T-helper 22 cell (primary cell): Measurements from ENCODE around the gene PIK3CD.
A peak's percentile ranks its signal among the peaks of the same experiment; 100 is the strongest.
"Not testable (repeated sequence)": the region's sequence is repeated elsewhere in the genome, so short reads cannot be mapped to it uniquely, and the experiment has no call there.

Experiments
- DNase-seq: peaks from one replicate; pipeline ENCODE4 v3.0.0-alpha.2; 2020; ENCODE audit warnings: low read depth

PIK3CD gene

DNA sequence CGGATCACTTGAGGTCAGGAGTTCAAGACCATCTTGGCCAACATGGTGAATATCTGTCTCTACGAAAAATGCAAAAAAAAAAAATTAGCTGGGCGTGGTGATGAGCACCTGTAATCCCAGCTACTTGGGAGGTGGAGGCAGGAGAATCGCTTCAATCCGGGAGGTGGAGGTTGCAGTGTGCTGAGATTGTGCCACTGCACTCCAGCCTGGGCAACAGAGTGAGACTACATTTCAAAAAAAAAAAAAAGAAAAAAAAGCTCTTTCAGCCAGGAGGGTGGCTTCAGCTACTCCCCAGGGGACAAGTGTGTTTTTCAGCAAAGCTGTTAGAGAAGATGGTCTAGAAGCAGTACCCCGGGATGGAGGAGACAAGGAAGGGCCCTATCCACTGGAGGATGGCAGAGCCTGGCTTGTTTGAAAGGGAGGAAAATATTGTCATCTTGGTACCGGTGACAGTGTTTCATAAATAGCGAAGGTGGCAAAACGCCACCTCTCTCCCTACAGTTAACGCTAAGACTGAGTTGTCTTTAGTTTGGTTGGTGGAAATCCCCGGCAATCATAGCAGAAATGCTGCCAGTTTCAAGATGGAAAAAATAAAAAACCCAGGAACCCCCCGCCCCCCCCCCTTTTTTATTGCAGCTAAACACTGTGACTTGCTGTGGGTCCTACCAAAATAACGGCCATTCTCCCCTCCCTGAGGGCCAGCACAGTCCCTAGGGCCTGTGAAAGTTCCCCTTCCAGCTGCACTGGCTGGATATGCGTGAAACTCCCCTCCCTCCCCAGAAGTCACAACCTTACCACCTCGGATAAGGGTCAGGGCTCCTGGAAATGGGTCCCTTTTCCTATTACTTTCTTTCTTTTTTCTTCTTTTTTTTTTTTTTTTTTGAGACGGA lies 3.5 kb downstream of the PIK3CD start:
- peak; percentile 34 for DNase-seq

- no peak for DNase-seq
Observed at GRCh38 chr1:9655836-9656235, 4.3 kb downstream of the PIK3CD start.

DNA sequence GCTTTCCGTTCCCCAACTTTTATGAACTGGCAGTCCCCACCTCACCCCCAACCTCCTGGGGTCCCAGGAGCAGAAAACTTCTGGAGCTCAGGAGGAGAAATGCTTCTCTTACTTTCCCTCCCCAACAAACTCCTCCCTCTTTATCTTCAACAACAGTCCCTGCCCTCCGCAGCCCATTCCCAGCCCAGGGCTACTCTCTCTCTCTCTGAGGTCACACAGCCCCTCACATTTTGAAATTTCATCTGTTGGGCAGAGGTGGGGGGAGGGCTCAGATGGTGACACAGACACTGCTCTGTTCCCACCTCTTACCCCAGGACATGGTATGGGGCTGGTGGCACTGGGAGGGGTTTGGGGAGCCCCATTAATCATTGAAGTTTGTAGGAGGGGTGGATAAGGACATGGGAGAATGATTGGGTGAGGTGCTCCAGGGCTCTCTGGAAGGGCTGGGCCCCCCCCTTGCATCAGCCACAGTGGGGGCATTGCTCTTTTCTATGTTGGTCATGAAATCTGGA lies 6.0 kb downstream of the PIK3CD start:
- DNase-seq, result no peak

DNA sequence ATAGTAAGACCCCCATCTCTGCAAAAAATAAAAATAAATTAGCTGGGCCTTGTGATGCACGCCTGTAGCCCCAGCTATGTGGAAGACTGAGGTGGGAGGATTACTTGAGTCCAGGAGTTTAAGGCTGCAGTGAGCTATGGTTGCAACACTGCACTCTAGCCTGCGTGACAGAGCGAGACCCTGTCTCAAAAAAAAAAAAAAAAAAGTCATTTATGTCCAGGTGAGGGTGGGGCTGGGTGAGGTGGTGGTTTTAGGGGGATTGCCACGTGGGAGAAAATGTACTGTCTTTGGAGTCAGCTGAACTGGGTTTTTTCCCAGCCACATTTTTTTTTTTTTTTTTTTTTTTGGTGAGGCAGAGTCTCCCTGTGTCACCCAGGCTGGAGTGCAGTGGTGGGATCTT lies 6.7 kb downstream of the PIK3CD start:
- DNase-seq, result peak; percentile 38

GRCh38 chr1:9659328-9659727 lies 7.8 kb downstream of the PIK3CD start:
- no peak for DNase-seq

GRCh38 chr1:9663257-9663656 lies 11.7 kb downstream of the PIK3CD start:
- DNase-seq, result no peak

- DNase-seq, result no peak
Observed at GRCh38 chr1:9665193-9665592, 13.7 kb downstream of the PIK3CD start.

- DNase-seq, result no peak
Observed at GRCh38 chr1:9668080-9668479, 16.5 kb downstream of the PIK3CD start.

- DNase-seq, result no peak
Observed at GRCh38 chr1:9670085-9670484, 18.6 kb downstream of the PIK3CD start.

GRCh38 chr1:9671377-9672140 lies 20.0 kb downstream of the PIK3CD start:
- no peak for DNase-seq

- no peak for DNase-seq
Observed at GRCh38 chr1:9672444-9672843, 20.9 kb downstream of the PIK3CD start.

DNA sequence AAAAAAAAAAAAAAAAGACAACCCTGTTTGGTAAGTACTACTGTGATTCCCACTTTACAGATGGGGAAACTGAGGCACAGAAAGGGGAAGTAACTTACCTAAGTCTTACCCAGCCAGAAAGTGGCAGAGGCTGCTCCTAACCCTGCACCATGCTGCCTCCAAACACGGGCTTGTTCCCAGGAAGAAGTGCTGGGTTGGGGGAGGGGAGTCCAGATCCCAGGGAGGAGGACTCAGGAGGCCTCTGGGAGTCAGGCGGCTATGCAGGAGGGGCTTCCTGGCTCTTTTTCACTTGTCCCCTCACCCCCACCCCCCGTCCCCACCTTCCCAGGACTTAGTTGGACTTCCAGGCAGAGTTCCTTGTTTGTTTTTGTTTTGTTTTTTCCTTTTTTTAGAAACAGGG lies 23.9 kb downstream of the PIK3CD start:
- no peak for DNase-seq

GRCh38 chr1:9676128-9676527 lies 24.6 kb downstream of the PIK3CD start:
- DNase-seq, result not testable (repeated sequence)

DNA sequence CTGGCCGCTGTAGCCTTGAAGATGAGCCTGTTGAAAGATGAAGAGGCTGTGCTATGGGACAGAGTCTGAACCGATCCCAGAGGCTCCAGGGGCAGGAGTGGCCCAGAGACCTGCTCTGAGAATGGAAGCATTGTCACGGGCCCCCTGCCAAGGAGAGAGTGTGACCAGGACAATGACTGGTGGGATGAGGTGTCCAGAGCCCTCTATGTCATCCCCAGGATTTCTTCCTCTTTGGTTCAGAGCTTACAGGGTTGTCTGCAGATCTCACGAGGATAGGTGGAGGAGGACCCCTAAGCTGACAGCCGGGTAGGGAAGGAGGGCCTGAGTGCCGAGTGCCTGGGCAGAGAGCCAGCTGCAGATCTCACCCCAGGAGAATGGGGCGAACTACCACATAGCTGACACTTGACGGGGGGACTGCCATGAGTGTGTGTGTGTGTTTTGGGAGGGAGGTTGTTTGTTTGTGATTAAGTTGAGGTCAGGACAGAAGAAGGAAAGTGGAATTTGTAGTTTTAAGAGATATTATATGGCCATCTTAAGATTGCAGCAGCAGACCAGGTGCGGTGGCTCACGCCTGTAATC lies 25.4 kb downstream of the PIK3CD start:
- DNase-seq, result no peak

- no peak for DNase-seq
Observed at GRCh38 chr1:9680091-9680490, 28.6 kb downstream of the PIK3CD start.

DNA sequence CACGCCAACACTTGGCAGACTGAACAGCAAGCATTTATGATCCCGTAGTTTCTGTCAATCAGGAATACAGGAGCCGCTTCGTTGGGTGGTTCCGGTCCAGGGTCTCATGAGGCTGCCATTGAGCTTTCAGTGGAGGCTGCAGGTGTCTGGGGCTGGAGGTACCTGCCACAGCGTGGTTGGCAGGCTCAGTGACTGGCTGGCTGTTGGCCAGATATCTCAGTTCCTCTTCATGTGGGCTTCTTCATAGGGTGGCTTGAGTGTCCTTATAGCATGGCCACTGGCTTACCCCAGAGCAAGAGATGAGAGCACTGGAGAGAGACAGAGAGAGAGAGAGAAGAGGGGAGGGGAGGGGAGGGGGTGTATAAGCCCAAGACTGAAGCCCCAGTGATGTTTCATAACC lies 29.3 kb downstream of the PIK3CD start:
- no peak for DNase-seq

DNA sequence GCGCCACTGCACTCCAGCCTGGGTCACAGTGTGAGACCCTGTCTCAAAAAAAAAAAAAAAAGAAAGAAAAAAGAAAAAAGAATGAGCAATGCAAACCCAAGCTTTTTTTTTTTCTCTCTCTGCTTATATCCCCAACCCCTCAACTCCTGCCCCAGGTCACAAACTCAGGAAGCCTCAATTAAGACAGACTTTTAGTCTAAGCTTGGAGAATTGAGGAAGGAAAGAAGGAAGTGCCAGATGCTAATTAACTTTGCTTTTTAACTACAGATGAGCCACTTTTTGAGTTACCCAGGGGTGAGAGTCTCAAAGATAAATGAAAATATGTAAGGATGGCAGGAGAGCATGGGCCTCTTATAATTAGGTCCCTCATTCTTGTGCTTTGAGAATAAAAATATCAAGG lies 33.3 kb downstream of the PIK3CD start:
- no peak for DNase-seq

DNA sequence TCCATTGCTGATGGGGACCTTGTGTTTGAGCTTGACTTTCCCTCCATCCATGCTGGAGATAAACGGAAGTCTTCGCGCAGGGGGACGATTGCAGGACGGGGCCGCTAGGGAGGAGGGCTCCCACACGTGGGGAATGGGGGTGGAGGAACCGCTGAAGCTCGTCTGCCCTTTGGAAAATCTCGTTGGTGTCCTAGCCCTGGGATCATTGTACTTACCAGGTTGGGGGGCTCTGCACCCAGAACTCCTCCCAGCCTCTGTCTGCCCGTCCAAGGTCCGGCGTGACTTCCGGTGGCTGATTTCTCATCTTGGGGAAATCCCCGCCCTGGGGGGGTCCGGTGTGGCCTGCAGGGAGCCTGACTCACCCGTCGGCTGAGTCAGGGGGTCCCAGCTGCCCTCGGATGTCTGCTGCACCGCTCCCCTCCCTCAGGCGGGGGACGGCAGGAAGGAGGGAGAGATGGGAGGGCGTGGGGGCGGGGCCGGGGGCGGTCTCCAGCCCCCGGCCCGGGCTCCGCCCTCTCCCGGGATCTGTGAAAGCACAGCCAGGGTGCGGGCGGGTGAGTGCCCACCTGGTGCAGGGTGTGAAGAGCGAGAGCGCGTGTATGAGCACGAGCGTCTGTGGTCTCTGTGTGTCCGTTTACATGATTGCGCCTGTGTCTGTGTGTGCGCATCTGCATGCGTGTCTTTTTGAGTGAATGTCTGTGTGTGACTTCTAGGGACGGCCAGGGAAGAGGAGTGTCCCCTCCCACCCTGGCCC lies 35.8 kb downstream of the PIK3CD start:
- DNase-seq, result peak; percentile 71

GRCh38 chr1:9687874-9688582 lies 36.5 kb downstream of the PIK3CD start:
- DNase-seq, result no peak

GRCh38 chr1:9688599-9688998 lies 37.1 kb downstream of the PIK3CD start:
- no peak for DNase-seq

- peak; percentile 70 for DNase-seq
Observed at GRCh38 chr1:9689011-9689706, 37.6 kb downstream of the PIK3CD start.
